Panc1 (cell line): Measurements from ENCODE around the gene SPACA7. TPM values are rescaled to one million over a fixed set of nuclear protein-coding genes. Genes with fewer than 3 reads are reported as not detected.

Experiments
- ATAC-seq: fragments of 200-7000 bp; cut with Tn5 transposase; 2 replicates; pipeline ENCODE4 v1.9.1; 2020; ENCODE audit warnings: mild to moderate bottlenecking, moderate library complexity
- BruUV-seq: library from RNA; stranded (reverse); fragments of 400-500 nt; replicated peaks from 2 replicates; lab custom pipeline; 2021; lab: Mats Ljungman, UMichigan
- CTCF ChIA-PET: fragments of 300-600 bp; sonication (Branson Sonifier 250); formaldehyde crosslinking; loops from one replicate; lab custom pipeline; 2022; ENCODE audit warnings: antibody characterized with exemption; lab: Charles Lee
- POLR2A ChIA-PET: fragments of 300-600 bp; sonication (Branson Sonifier 250); formaldehyde crosslinking; loops from one replicate; lab custom pipeline; 2022; ENCODE audit warnings: antibody characterized with exemption; lab: Charles Lee
- DNase-seq: peaks from one replicate; pipeline ENCODE4 v3.0.0-alpha.2; 2010; ENCODE audit warnings: low read depth, low spot score
- H3K27ac ChIP-seq: 2 replicates; pipeline ENCODE4 v1.5.1; 2011; ENCODE audit warnings: mild to moderate bottlenecking, low read length, inconsistent platforms
- H3K27me3 ChIP-seq: fragments of 200-500 bp; sonication (Bioruptor generic); 2 replicates; pipeline ENCODE4 v1.6.0; 2014; ENCODE audit warnings: low read length, inconsistent platforms; ENCODE audit not compliant: control insufficient read depth, insufficient read depth
- H3K36me3 ChIP-seq: fragments of 200-500 bp; sonication (Bioruptor generic); 2 replicates; pipeline ENCODE4 v1.5.1; 2014; ENCODE audit warnings: inconsistent platforms, mild to moderate bottlenecking, low read length, moderate library complexity; ENCODE audit not compliant: control insufficient read depth, insufficient read depth
- H3K4me1 ChIP-seq: 2 replicates; pipeline ENCODE4 v1.5.1; 2011; ENCODE audit warnings: inconsistent platforms, mild to moderate bottlenecking, low read length, moderate library complexity; ENCODE audit not compliant: control insufficient read depth, insufficient read depth
- H3K4me3 ChIP-seq, 2 experiments: 2 replicates each; pipeline ENCODE4 v1.5.1; 2011 to 2012; ENCODE audit warnings: low read depth in 2 of 2, low read length in 2 of 2, mild to moderate bottlenecking in 2 of 2, inconsistent platforms in 1 of 2, moderate library complexity in 1 of 2
- H3K9me3 ChIP-seq: fragments of 200-500 bp; sonication (Bioruptor generic); 2 replicates; pipeline ENCODE4 v1.5.1; 2014; ENCODE audit warnings: low read depth, mild to moderate bottlenecking, inconsistent platforms, low read length, moderate library complexity; ENCODE audit not compliant: control insufficient read depth, insufficient read depth
- POLR2AphosphoS5 ChIP-seq: IDR thresholded peaks from 2 replicates; pipeline ENCODE4 v1.6.1; 2012; ENCODE audit warnings: mild to moderate bottlenecking, low read depth, low read length, moderate library complexity
- SIN3A ChIP-seq: IDR thresholded peaks from 2 replicates; pipeline ENCODE4 v1.6.1; 2012; ENCODE audit warnings: low read depth, mild to moderate bottlenecking, low read length, moderate library complexity, borderline replicate concordance; ENCODE audit not compliant: insufficient read depth
- TCF7L2 ChIP-seq: IDR thresholded peaks from 2 replicates; pipeline ENCODE4 v1.6.1; 2011; ENCODE audit warnings: mild to moderate bottlenecking, low read depth, low read length, inconsistent platforms
- in situ Hi-C: cut with HindIII; loops from 2 replicates; pipeline ENCODE4 v1.10.0; 2016; ENCODE audit warnings: low sequenced_read_pairs, low pct_unique_long_range_greater_than_20kb
- intact Hi-C: fragments of 100-400 bp; cut with micrococcal nuclease; formaldehyde crosslinking; loops from one replicate; pipeline ENCODE4 v1.10.0; 2022; ENCODE audit not compliant: unreplicated experiment
- total RNA-seq: library from RNA; stranded (reverse); gene quantifications from one replicate; pipeline ENCODE4 v1.2.1, GENCODE V29; 2021; ENCODE audit not compliant: unreplicated experiment
- TF ChIP-seq, protein P1 (sequence below): fragments of 450-650 bp; IDR thresholded peaks from 2 replicates; pipeline ENCODE4 v1.5.1; 2017; ENCODE audit warnings: mild to moderate bottlenecking
- TF ChIP-seq, protein P2 (sequence below), 2 experiments: IDR thresholded peaks; 2 replicates each; pipeline ENCODE4 v1.6.1; 2011 to 2012; ENCODE audit warnings: low read depth in 2 of 2, control low read depth in 1 of 2, low read length in 1 of 2, mild to moderate bottlenecking in 1 of 2, moderate library complexity in 1 of 2; ENCODE audit not compliant: insufficient read depth in 1 of 2

The SPACA7 gene
- total RNA-seq, 1 experiment from 2014 or later = not detected

DNA sequence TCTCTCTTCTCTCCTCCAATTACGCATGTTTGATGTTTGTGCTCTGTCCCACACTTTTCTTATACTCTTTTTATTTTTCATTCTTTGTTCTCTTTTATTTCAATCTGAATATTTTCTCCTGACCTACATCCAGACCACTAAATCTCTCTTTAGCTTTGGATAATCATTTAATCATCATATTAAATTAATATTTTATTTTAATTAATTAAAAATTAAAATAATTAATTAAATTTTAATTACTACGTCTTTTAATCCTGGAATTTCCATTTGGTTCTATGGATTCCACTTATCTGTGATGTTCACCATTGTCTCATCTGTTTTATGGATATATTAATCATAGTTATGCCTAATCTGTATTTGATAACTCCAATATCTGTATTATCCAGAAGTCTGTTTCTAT is 62.4 kb downstream of the SPACA7 start:
- no peak overlapping the region for H3K4me3 ChIP-seq
- no TSS peak for BruUV-seq
- H3K36me3 ChIP-seq = no peaks in the 10 kb centered on the region
- CTCF ChIA-PET = no interaction called here
- in situ Hi-C loops (no loop called here), intact Hi-C loops (no loop called here)
- POLR2A ChIA-PET = no interaction called here
- H3K9me3 ChIP-seq = no peaks in the 10 kb centered on the region
- TF ChIP-seq POLR2AphosphoS5 (no peak), TCF7L2 (no peak), SIN3A (no peak)
- TF ChIP-seq, protein P1, sequence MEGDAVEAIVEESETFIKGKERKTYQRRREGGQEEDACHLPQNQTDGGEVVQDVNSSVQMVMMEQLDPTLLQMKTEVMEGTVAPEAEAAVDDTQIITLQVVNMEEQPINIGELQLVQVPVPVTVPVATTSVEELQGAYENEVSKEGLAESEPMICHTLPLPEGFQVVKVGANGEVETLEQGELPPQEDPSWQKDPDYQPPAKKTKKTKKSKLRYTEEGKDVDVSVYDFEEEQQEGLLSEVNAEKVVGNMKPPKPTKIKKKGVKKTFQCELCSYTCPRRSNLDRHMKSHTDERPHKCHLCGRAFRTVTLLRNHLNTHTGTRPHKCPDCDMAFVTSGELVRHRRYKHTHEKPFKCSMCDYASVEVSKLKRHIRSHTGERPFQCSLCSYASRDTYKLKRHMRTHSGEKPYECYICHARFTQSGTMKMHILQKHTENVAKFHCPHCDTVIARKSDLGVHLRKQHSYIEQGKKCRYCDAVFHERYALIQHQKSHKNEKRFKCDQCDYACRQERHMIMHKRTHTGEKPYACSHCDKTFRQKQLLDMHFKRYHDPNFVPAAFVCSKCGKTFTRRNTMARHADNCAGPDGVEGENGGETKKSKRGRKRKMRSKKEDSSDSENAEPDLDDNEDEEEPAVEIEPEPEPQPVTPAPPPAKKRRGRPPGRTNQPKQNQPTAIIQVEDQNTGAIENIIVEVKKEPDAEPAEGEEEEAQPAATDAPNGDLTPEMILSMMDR = no peak
- TF ChIP-seq, protein P2, sequence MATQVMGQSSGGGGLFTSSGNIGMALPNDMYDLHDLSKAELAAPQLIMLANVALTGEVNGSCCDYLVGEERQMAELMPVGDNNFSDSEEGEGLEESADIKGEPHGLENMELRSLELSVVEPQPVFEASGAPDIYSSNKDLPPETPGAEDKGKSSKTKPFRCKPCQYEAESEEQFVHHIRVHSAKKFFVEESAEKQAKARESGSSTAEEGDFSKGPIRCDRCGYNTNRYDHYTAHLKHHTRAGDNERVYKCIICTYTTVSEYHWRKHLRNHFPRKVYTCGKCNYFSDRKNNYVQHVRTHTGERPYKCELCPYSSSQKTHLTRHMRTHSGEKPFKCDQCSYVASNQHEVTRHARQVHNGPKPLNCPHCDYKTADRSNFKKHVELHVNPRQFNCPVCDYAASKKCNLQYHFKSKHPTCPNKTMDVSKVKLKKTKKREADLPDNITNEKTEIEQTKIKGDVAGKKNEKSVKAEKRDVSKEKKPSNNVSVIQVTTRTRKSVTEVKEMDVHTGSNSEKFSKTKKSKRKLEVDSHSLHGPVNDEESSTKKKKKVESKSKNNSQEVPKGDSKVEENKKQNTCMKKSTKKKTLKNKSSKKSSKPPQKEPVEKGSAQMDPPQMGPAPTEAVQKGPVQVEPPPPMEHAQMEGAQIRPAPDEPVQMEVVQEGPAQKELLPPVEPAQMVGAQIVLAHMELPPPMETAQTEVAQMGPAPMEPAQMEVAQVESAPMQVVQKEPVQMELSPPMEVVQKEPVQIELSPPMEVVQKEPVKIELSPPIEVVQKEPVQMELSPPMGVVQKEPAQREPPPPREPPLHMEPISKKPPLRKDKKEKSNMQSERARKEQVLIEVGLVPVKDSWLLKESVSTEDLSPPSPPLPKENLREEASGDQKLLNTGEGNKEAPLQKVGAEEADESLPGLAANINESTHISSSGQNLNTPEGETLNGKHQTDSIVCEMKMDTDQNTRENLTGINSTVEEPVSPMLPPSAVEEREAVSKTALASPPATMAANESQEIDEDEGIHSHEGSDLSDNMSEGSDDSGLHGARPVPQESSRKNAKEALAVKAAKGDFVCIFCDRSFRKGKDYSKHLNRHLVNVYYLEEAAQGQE (IDR thresholded peaks at IDR 0.05; ENCODE audit: insufficient read depth in 1 of 2, low read depth in 2 of 2, low read length in 1 of 2) = no peak
- H3K27ac ChIP-seq = no peak overlapping the region
- ATAC-seq = no peak
- no peaks in the 10 kb centered on the region; the same call in 1 of the 2 replicates for H3K27me3 ChIP-seq
- no peaks in the 10 kb centered on the region for H3K4me1 ChIP-seq
- no peak for DNase-seq

DNA sequence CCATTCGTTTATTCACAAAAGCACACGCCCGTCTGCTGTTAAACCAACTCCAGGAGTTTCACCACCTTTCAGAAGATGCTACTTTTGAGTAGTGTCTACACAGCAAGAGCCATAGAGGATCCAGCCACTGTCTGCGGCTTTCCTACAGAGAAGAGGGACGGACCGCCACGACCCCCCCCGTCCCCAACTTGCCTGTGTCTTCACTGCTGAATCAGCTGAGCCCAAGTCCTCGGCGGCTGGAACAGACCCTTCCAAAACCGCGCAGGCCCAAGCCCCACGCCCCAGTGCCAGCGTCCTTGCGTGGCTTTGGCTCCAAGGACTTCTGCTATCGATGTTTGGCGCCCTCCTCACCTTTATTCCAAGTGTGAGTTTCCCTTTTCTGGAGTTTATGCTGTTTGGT is 65.1 kb downstream of the SPACA7 start:
- Histone ChIP-seq H3K27ac (no peak overlapping the region), H3K4me1 (no peaks in the 10 kb centered on the region), H3K36me3 (no peaks in the 10 kb centered on the region), H3K9me3 (no peaks in the 10 kb centered on the region), H3K27me3 (no peaks in the 10 kb centered on the region; the same call in 1 of the 2 replicates), H3K4me3 (no peak overlapping the region)
- in situ Hi-C loops (no loop called here), intact Hi-C loops (loop anchor here (5.0 to 10.0 kb wide), 2 partner anchors 86 to 969 kb away; no protein-coding TSS in a partner anchor)
- TF ChIP-seq SIN3A = no peak
- TF ChIP-seq, protein P1 = no peak
- TF ChIP-seq, protein P2 (IDR thresholded peaks at IDR 0.05; ENCODE audit: insufficient read depth in 1 of 2, low read depth in 2 of 2, low read length in 1 of 2) = no peak
- no peak for TF ChIP-seq TCF7L2
- TF ChIP-seq POLR2AphosphoS5 = no peak
- no TSS peak for BruUV-seq
- DNase-seq (no peak), ATAC-seq (no peak)
- POLR2A ChIA-PET = no interaction called here
- CTCF ChIA-PET = no interaction called here
